ENCODE data around the gene FNIP1. TPM values are rescaled to one million over a fixed set of nuclear protein-coding genes. Genes with fewer than 3 reads are reported as not detected.
A peak's percentile ranks its signal among the peaks of the same experiment; 100 is the strongest.
"Not testable (repeated sequence)": the region's sequence is repeated elsewhere in the genome, so short reads cannot be mapped to it uniquely, and the experiment has no call there.

The FNIP1 gene
- polyA plus RNA-seq (ENCODE audit: insufficient read length), result 21.4 TPM
- long read RNA-seq, donor 1, result 0 reads
- long read RNA-seq, donor 2, full-length matches to known transcripts, result 2 of 2 reads
- long read RNA-seq, donor 2, partial matches to known transcripts, result 0 of 2 reads
- long read RNA-seq, donor 2, other reads (novel, unspliced or antisense), result 0 of 2 reads
- long read RNA-seq, donor 3, partial matches to known transcripts, result 0 of 2 reads
- long read RNA-seq, donor 3, other reads (novel, unspliced or antisense), result 0 of 2 reads
- long read RNA-seq, donor 4, result 0 reads
- long read RNA-seq, donor 5, result 0 reads
- long read RNA-seq, donor 6, result 0 reads
- long read RNA-seq, donor 7, partial matches to known transcripts, result 0 of 2 reads
- long read RNA-seq, donor 7, other reads (novel, unspliced or antisense), result 0 of 2 reads
- long read RNA-seq, donor 8, result 0 reads

GRCh38 chr5:131796793-131797693 is at the start of gene FNIP1:
FNIP1 (minus strand) TSS chr5:131797017; CDS start chr5:131796921, 96 bp downstream.
- peak; percentile 98 for DNase-seq

GRCh38 chr5:131846536-131846935 is 49.7 kb upstream of the FNIP1 start:
- DNase-seq, result no peak

- no peak for DNase-seq
Measured at GRCh38 chr5:131845828-131846227, 49.0 kb upstream of the FNIP1 start.

- not testable (repeated sequence) for DNase-seq
Measured at GRCh38 chr5:131842971-131843370, 46.2 kb upstream of the FNIP1 start.

GRCh38 chr5:131832702-131833101 is 35.9 kb upstream of the FNIP1 start:
- DNase-seq, result not testable (repeated sequence)

GRCh38 chr5:131825404-131826013 is 28.7 kb upstream of the FNIP1 start:
- DNase-seq, result no peak

GRCh38 chr5:131824631-131825030 is 27.8 kb upstream of the FNIP1 start:
- DNase-seq, result no peak

- DNase-seq, result no peak
Measured at GRCh38 chr5:131821221-131821620, 24.4 kb upstream of the FNIP1 start.

GRCh38 chr5:131818001-131818724 is 21.3 kb upstream of the FNIP1 start:
- no peak for DNase-seq

- no peak for DNase-seq
Measured at GRCh38 chr5:131814990-131815389, 18.2 kb upstream of the FNIP1 start.

GRCh38 chr5:131812371-131813160 is 15.7 kb upstream of the FNIP1 start:
- no peak for DNase-seq

GRCh38 chr5:131810510-131811249 is 13.9 kb upstream of the FNIP1 start:
- DNase-seq, result no peak

- DNase-seq, result peak; percentile 48
Measured at GRCh38 chr5:131795879-131796792, 681 bp downstream of the FNIP1 start.

- no peak for DNase-seq
Measured at GRCh38 chr5:131795228-131795627, 1.6 kb downstream of the FNIP1 start.

- no peak for DNase-seq
Measured at GRCh38 chr5:131794586-131794985, 2.2 kb downstream of the FNIP1 start.

GRCh38 chr5:131792896-131793295 is 3.9 kb downstream of the FNIP1 start:
- DNase-seq, result no peak

GRCh38 chr5:131791866-131792265 is 5.0 kb downstream of the FNIP1 start:
- DNase-seq, result no peak

GRCh38 chr5:131790550-131790949 is 6.3 kb downstream of the FNIP1 start:
- no peak for DNase-seq

GRCh38 chr5:131789765-131790164 is 7.1 kb downstream of the FNIP1 start:
- DNase-seq, result no peak
